ENCODE data around the gene MC3R.

DNA sequence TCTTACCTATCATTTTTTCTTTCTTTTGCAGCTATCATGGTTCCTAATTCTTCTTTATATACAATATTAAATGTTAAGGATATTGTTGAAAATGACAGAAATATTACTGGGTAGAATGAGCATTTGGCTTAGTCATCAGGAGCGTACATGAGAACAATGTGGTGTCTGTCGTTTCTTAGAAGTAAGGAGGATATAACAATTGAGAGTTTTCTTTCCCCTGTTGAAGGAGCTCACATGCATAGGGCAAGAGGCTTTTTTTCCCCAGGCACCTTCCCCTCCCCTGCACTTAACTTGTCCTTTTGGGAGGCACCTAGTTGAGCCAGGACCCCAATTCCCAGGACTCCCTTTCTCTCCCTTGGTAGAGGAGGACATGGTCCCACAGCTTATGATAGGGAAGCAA, 25.0 kb downstream of the MC3R start:
- TF ChIP-seq, protein P1, sequence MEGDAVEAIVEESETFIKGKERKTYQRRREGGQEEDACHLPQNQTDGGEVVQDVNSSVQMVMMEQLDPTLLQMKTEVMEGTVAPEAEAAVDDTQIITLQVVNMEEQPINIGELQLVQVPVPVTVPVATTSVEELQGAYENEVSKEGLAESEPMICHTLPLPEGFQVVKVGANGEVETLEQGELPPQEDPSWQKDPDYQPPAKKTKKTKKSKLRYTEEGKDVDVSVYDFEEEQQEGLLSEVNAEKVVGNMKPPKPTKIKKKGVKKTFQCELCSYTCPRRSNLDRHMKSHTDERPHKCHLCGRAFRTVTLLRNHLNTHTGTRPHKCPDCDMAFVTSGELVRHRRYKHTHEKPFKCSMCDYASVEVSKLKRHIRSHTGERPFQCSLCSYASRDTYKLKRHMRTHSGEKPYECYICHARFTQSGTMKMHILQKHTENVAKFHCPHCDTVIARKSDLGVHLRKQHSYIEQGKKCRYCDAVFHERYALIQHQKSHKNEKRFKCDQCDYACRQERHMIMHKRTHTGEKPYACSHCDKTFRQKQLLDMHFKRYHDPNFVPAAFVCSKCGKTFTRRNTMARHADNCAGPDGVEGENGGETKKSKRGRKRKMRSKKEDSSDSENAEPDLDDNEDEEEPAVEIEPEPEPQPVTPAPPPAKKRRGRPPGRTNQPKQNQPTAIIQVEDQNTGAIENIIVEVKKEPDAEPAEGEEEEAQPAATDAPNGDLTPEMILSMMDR (conservative IDR thresholded peaks at IDR 0.05; ENCODE audit: low read length): no peak
- TF ChIP-seq EZH2phosphoT487 (IDR thresholded peaks at IDR 0.05; ENCODE audit: borderline replicate concordance): no peak

All from Loucy (cell line).